Endothelial cell (in vitro differentiated cells): Measurements from ENCODE around the gene CHST12. TPM values are rescaled to one million over a fixed set of nuclear protein-coding genes. Genes with fewer than 3 reads are reported as not detected.
A peak's percentile ranks its signal among the peaks of the same experiment; 100 is the strongest.

Experiments
- DNase-seq: peaks from one replicate; pipeline ENCODE4 v3.0.0; 2021; ENCODE audit warnings: low spot score
- H3K27ac Mint-ChIP-seq: one replicate; pipeline ENCODE4 v1.8.0; 2021; ENCODE audit warnings: mixed read lengths, inconsistent platforms; ENCODE audit not compliant: unreplicated experiment
- H3K27me3 Mint-ChIP-seq: one replicate; pipeline ENCODE4 v1.8.0; 2021; ENCODE audit warnings: mild to moderate bottlenecking, moderate library complexity, mixed read lengths, inconsistent platforms; ENCODE audit not compliant: unreplicated experiment
- H3K36me3 Mint-ChIP-seq: one replicate; pipeline ENCODE4 v1.8.0; 2021; ENCODE audit warnings: mild to moderate bottlenecking, low read depth, mixed read lengths, inconsistent platforms; ENCODE audit not compliant: unreplicated experiment
- H3K4me1 Mint-ChIP-seq: one replicate; pipeline ENCODE4 v1.8.0; 2021; ENCODE audit warnings: mild to moderate bottlenecking, mixed read lengths, inconsistent platforms; ENCODE audit not compliant: unreplicated experiment
- H3K4me3 Mint-ChIP-seq: one replicate; pipeline ENCODE4 v1.8.0; 2021; ENCODE audit warnings: mild to moderate bottlenecking, mixed read lengths, inconsistent platforms; ENCODE audit not compliant: unreplicated experiment
- H3K9me3 Mint-ChIP-seq: one replicate; pipeline ENCODE4 v1.8.0; 2021; ENCODE audit warnings: mixed read lengths, inconsistent platforms; ENCODE audit not compliant: unreplicated experiment
- total RNA-seq: library from RNA; stranded (reverse); fragmentation: NEBNext Ultra II Directional; extraction: Animal tissue kit (Norgen Biotek cat#: 25700); gene quantifications from one replicate; pipeline ENCODE4 v1.2.1, GENCODE V29; 2021; ENCODE audit not compliant: unreplicated experiment
- TF ChIP-seq, protein P1 (sequence below): fragments of 200-600 bp; sonication (generic); IDR thresholded peaks from one replicate; pipeline ENCODE4 v1.5.0; 2021; ENCODE audit warnings: antibody characterized with exemption; ENCODE audit not compliant: unreplicated experiment

The CHST12 gene
- total RNA-seq, 1 donor from 2014 or later, result 26.9 TPM

DNA sequence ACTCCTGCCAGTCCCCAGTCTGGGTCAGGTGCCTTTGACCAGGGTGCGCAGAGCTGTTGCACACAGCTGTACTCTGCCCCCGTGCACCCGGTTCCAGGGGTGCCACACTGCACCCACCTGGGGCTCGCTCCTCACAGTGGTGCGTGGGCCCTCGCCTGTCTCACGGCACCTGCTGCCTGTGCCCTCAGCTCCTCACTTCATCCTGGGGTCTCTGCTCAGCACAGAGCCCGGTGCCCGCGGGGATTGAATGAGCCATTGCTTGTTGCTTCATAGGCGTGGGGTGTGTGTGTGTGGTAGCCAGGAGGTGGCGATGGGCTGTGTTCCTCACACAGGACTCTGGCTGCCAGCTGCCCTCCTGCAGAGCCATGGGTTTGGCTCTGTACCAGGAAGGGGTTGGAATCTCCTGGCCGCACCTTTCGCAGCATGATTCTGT lies 30.3 kb upstream of the CHST12 start:
- TF ChIP-seq, protein P1, sequence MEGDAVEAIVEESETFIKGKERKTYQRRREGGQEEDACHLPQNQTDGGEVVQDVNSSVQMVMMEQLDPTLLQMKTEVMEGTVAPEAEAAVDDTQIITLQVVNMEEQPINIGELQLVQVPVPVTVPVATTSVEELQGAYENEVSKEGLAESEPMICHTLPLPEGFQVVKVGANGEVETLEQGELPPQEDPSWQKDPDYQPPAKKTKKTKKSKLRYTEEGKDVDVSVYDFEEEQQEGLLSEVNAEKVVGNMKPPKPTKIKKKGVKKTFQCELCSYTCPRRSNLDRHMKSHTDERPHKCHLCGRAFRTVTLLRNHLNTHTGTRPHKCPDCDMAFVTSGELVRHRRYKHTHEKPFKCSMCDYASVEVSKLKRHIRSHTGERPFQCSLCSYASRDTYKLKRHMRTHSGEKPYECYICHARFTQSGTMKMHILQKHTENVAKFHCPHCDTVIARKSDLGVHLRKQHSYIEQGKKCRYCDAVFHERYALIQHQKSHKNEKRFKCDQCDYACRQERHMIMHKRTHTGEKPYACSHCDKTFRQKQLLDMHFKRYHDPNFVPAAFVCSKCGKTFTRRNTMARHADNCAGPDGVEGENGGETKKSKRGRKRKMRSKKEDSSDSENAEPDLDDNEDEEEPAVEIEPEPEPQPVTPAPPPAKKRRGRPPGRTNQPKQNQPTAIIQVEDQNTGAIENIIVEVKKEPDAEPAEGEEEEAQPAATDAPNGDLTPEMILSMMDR, result no peak
- Mint-ChIP-seq H3K4me1 (no peaks in the 10 kb centered on the region), H3K9me3 (no peaks in the 10 kb centered on the region), H3K27me3 (peaks cover 7% of the 10 kb centered on the region), H3K27ac (no peak overlapping the region), H3K4me3 (no peak overlapping the region), H3K36me3 (peaks cover 50% of the 10 kb centered on the region)
- no peak for DNase-seq

DNA sequence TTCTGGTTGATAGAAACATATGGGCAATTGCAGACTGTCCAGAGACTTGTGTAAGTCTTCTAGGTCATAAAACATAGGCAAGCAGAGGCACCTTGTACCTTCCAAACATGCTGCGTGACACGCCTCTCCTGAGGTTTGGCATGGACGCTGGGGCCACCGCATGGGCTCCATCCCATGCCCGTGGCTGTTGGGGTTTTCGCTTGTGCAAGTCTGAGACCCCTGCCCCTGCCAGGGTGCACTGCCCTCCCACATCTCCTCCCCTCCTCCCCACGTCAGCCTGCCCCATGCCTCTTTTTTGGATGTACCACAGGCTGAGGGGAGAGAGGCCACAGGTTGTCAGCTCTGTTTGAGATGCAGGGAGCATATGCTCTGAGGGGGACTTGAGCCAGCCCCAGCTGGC lies 29.8 kb upstream of the CHST12 start:
- Mint-ChIP-seq H3K27ac (no peak overlapping the region), H3K36me3 (peaks cover 53% of the 10 kb centered on the region)

DNA sequence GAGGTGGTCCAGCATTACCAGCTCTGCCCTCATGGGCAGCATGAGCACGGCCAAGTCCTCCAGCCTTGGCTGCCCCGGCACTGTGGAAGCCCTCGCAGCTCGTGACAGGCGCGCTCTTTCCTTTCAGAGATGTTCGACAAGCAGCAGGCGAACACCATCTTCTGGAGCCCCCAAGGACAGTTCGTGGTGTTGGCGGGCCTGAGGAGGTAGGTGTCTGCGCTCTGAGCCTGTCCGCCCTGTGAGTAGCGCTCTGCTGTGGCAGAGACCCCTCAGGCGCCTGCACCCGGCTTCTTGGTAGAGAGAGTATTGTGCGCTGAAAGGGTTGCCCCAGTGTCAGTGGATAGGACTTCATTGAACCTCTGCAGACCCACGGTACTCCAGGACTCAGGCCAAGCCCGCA lies 29.0 kb upstream of the CHST12 start:
- TF ChIP-seq, protein P1, result no peak
- Mint-ChIP-seq H3K4me3 (peak overlapping the region; percentile 66), H3K36me3 (peaks cover 53% of the 10 kb centered on the region), H3K27ac (no peak overlapping the region), H3K27me3 (peaks cover 7% of the 10 kb centered on the region), H3K9me3 (no peaks in the 10 kb centered on the region), H3K4me1 (no peaks in the 10 kb centered on the region)
- DNase-seq, result no peak

More for the DNA sequence above, 29.8 kb upstream of the CHST12 start:
- TF ChIP-seq, protein P1, result no peak
- no peaks in the 10 kb centered on the region for H3K4me1 Mint-ChIP-seq
- H3K9me3 Mint-ChIP-seq, result no peaks in the 10 kb centered on the region
- H3K4me3 Mint-ChIP-seq, result no peak overlapping the region
- peaks cover 7% of the 10 kb centered on the region for H3K27me3 Mint-ChIP-seq
- no peak for DNase-seq

DNA sequence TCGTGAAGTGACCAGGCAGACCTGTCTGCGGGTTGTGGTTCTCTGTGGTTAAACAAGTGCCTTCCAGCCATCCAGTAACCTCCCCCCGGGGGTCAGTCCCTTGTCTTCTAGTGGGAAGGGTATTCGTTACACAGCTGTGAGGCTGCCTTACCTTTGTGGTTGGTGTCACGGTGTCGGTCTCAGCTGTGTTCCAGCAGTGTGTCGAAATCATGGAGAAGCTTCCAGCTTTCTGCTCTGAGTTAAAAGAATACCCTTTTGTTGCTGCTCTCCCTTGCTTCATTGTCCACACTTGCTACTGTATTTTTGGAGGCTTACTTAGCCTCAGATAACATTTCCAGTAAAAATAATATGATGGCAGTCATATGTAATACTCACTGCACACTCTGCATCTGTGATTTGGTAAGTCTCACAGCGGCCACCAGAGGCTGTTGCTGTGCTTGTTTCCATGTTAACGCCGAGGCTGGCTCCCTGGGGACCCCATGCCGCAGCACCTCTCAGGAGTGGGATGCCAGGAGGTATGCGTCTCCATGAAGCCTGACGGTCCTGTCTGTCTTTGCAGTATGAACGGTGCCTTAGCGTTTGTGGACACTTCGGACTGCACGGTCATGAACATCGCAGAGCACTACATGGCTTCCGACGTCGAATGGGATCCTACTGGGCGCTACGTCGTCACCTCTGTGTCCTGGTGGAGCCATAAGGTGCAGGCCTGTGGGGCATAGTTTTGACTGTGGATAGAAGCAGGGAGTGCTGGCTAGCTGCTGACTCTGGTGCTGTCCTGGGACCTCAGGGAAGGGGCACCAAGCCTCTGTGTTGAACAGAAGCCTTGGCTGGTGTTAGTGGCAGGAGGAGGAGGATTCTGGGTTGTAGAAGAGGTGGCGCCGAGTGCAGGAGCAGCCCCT lies 28.3 kb upstream of the CHST12 start:
- no peaks in the 10 kb centered on the region for H3K9me3 Mint-ChIP-seq
- H3K4me1 Mint-ChIP-seq, result no peaks in the 10 kb centered on the region

More for the DNA sequence above, 28.3 kb upstream of the CHST12 start:
- DNase-seq, result no peak
- Mint-ChIP-seq H3K4me3 (peak overlapping the region; percentile 79), H3K36me3 (peaks cover 53% of the 10 kb centered on the region), H3K27me3 (peaks cover 7% of the 10 kb centered on the region), H3K27ac (no peak overlapping the region)
- TF ChIP-seq, protein P1, result no peak
